Measurements from ENCODE around the gene AGFG2.
A peak's percentile ranks its signal among the peaks of the same experiment; 100 is the strongest.

Gene AGFG2

GRCh38 chr7:100589341-100589947, 50.4 kb downstream of the AGFG2 start:
- no peak for DNase-seq

- DNase-seq: no peak
Observed at GRCh38 chr7:100590077-100590737, 51.2 kb downstream of the AGFG2 start.

- no peak for DNase-seq
Observed at GRCh38 chr7:100591596-100591995, 52.6 kb downstream of the AGFG2 start.

- DNase-seq: no peak
Observed at GRCh38 chr7:100595188-100595587, 56.2 kb downstream of the AGFG2 start.

GRCh38 chr7:100598425-100598824, 59.4 kb downstream of the AGFG2 start:
- no peak for DNase-seq

- DNase-seq: no peak
Observed at GRCh38 chr7:100599911-100600729, 61.1 kb downstream of the AGFG2 start.

GRCh38 chr7:100600730-100601038, 61.7 kb downstream of the AGFG2 start:
- DNase-seq: no peak

GRCh38 chr7:100602889-100603725, 64.1 kb downstream of the AGFG2 start:
- DNase-seq: peak; percentile 97

- peak; percentile 57 for DNase-seq
Observed at GRCh38 chr7:100603726-100604027, 64.7 kb downstream of the AGFG2 start.

GRCh38 chr7:100604028-100604975, 65.3 kb downstream of the AGFG2 start:
- DNase-seq: peak; percentile 92

GRCh38 chr7:100604976-100605911, 66.2 kb downstream of the AGFG2 start:
- DNase-seq: no peak

GRCh38 chr7:100606313-100606712, 67.3 kb downstream of the AGFG2 start:
- no peak for DNase-seq

GRCh38 chr7:100607111-100607510, 68.1 kb downstream of the AGFG2 start:
- DNase-seq: no peak

- DNase-seq: no peak
Observed at GRCh38 chr7:100609958-100610357, 71.0 kb downstream of the AGFG2 start.

GRCh38 chr7:100611983-100612729, 73.2 kb downstream of the AGFG2 start, which contains the start of gene MOSPD3:
Gene MOSPD3, plus strand, starts transcription at chr7:100612540. Its CDS starts 252 bp downstream, at chr7:100612792.
- peak; percentile 100 for DNase-seq

GRCh38 chr7:100612730-100613390, 73.9 kb downstream of the AGFG2 start:
- DNase-seq: no peak

GRCh38 chr7:100613412-100614175, 74.6 kb downstream of the AGFG2 start:
- no peak for DNase-seq

GRCh38 chr7:100614308-100614861, 75.4 kb downstream of the AGFG2 start:
- DNase-seq: no peak
